Smooth muscle cell (in vitro differentiated cells): Measurements from ENCODE around the gene EPN2. TPM values are rescaled to one million over a fixed set of nuclear protein-coding genes. Genes with fewer than 3 reads are reported as not detected.

Experiments used
- DNase-seq: peaks from one replicate; lab custom pipeline; 2025; ENCODE audit not compliant: unreplicated experiment; lab: John Stamatoyannopoulos, UW
- H2AFZ ChIP-seq: fragments of 200-600 bp; sonication (generic); 2 replicates; pipeline ENCODE4 v1.6.0; 2016; ENCODE audit warnings: antibody characterized with exemption, low read depth, mild to moderate bottlenecking
- H3F3A ChIP-seq: fragments of 200-600 bp; sonication (generic); 2 replicates; pipeline ENCODE4 v1.6.0; 2017; ENCODE audit warnings: antibody characterized with exemption, low read depth
- H3K27ac ChIP-seq: fragments of 200-600 bp; sonication (generic); 2 replicates; pipeline ENCODE4 v1.5.1; 2016; ENCODE audit warnings: low read depth, mild to moderate bottlenecking
- H3K27me3 ChIP-seq: fragments of 200-600 bp; sonication (generic); 2 replicates; pipeline ENCODE4 v1.6.1; 2016; ENCODE audit warnings: low read depth, mild to moderate bottlenecking
- H3K36me3 ChIP-seq: fragments of 200-600 bp; sonication (generic); 2 replicates; pipeline ENCODE4 v1.5.1; 2016; ENCODE audit warnings: low read depth
- H3K4me1 ChIP-seq: fragments of 200-600 bp; sonication (generic); 2 replicates; pipeline ENCODE4 v1.5.1; 2016; ENCODE audit warnings: low read depth
- H3K4me2 ChIP-seq: fragments of 200-600 bp; sonication (generic); 2 replicates; pipeline ENCODE4 v1.6.0; 2016; ENCODE audit warnings: mild to moderate bottlenecking
- H3K4me3 ChIP-seq: fragments of 200-600 bp; sonication (generic); 2 replicates; pipeline ENCODE4 v1.5.1; 2016; ENCODE audit warnings: mild to moderate bottlenecking
- H3K79me2 ChIP-seq: fragments of 200-600 bp; sonication (generic); 2 replicates; pipeline ENCODE4 v1.6.0; 2016; ENCODE audit warnings: low read depth, mild to moderate bottlenecking
- H3K9ac ChIP-seq: fragments of 200-600 bp; sonication (generic); 2 replicates; pipeline ENCODE4 v1.6.0; 2016; ENCODE audit warnings: low read depth
- H3K9me3 ChIP-seq: fragments of 200-600 bp; sonication (generic); replicated peaks from 2 replicates; pipeline ENCODE4 v1.5.1; 2016; ENCODE audit warnings: low read depth
- H4K20me1 ChIP-seq: fragments of 200-600 bp; sonication (generic); 2 replicates; pipeline ENCODE4 v1.6.0; 2016; ENCODE audit warnings: low read depth
- CTCF ChIP-seq: fragments of 200-600 bp; sonication (generic); IDR thresholded peaks from 2 replicates; pipeline ENCODE4 v1.5.1; 2017; ENCODE audit warnings: borderline replicate concordance, mild to moderate bottlenecking, antibody characterized with exemption; ENCODE audit not compliant: insufficient read depth, poor library complexity, severe bottlenecking
- WGBS: methylation state at CpG from one replicate; pipeline ENCODE4 v1.1.7; 2016; ENCODE audit warnings: low lambda C conversion rate; 5-methylcytosine and 5-hydroxymethylcytosine counted together
- polyA plus RNA-seq: library from polyadenylated mRNA; unstranded; fragments of >200 nt; fragmentation: Nextera tagmentation; extraction: Ambion mirVana; gene quantifications from 2 replicates; pipeline ENCODE4 v1.2.1, GENCODE V29; 2016
- total RNA-seq: library from RNA; depleted of rRNA; stranded (reverse); fragments of >200 nt; gene quantifications from 2 replicates; pipeline ENCODE4 v1.2.3, GENCODE V29; 2014

EPN2 gene
- total and polyA plus RNA-seq, 2 experiments from 2014 or later, result 27.6 to 46.7 TPM

GRCh38 chr17:19294443-19294842 is 57.3 kb downstream of the EPN2 start:
- no peak for TF ChIP-seq CTCF
- H4K20me1 ChIP-seq, result peaks cover 99% of the 10 kb centered on the region
- WGBS, result 96% methylated on average over 3 of the region's 3 CpGs

GRCh38 chr17:19295473-19296135 is 58.4 kb downstream of the EPN2 start:
- Histone ChIP-seq H3K4me1 (peaks cover 12% of the 10 kb centered on the region), H3K9ac (no peak overlapping the region), H3K27ac (no peak overlapping the region), H3F3A (no peaks in the 10 kb centered on the region), H2AFZ (no peak overlapping the region), H3K4me2 (no peak overlapping the region), H3K9me3 (no peaks in the 10 kb centered on the region), H3K36me3 (no peaks in the 10 kb centered on the region), H3K27me3 (no peaks in the 10 kb centered on the region), H4K20me1 (peaks cover 97% of the 10 kb centered on the region), H3K4me3 (no peak overlapping the region), H3K79me2 (peaks cover 26% of the 10 kb centered on the region)
- no peak for TF ChIP-seq CTCF
- DNase-seq, result no peak
- WGBS, result 84% methylated on average over 8 of the region's 8 CpGs

More at GRCh38 chr17:19294443-19294842, 57.3 kb downstream of the EPN2 start:
- Histone ChIP-seq H3K36me3 (no peaks in the 10 kb centered on the region), H2AFZ (no peak overlapping the region), H3K27me3 (no peaks in the 10 kb centered on the region), H3K4me2 (no peak overlapping the region), H3F3A (no peaks in the 10 kb centered on the region), H3K79me2 (peaks cover 21% of the 10 kb centered on the region), H3K9ac (no peak overlapping the region), H3K9me3 (no peaks in the 10 kb centered on the region), H3K27ac (no peak overlapping the region), H3K4me1 (peaks cover 9% of the 10 kb centered on the region), H3K4me3 (no peak overlapping the region)
- DNase-seq, result no peak

GRCh38 chr17:19296786-19297778 is 59.9 kb downstream of the EPN2 start:
- Histone ChIP-seq H4K20me1 (peaks cover 99% of the 10 kb centered on the region), H3F3A (no peaks in the 10 kb centered on the region), H3K9me3 (no peaks in the 10 kb centered on the region), H3K4me3 (no peak overlapping the region), H3K36me3 (no peaks in the 10 kb centered on the region), H3K27me3 (no peaks in the 10 kb centered on the region), H3K9ac (no peak overlapping the region), H3K4me1 (peaks cover 12% of the 10 kb centered on the region), H3K4me2 (no peak overlapping the region), H2AFZ (no peak overlapping the region), H3K79me2 (peaks cover 26% of the 10 kb centered on the region), H3K27ac (no peak overlapping the region)
- 69% methylated on average over 11 of the region's 11 CpGs for WGBS
- DNase-seq, result no peak
- no peak for TF ChIP-seq CTCF
